Stimulated activated CD4-positive, alpha-beta T cell treated with anti-CD3 and anti-CD28 coated beads, TNF-alpha, amount 100 ng/mL, for 1 hour (primary cell): ENCODE results near the gene MRTO4.
A peak's percentile ranks its signal among the peaks of the same experiment; 100 is the strongest.
"Not testable (repeated sequence)": the region's sequence is repeated elsewhere in the genome, so short reads cannot be mapped to it uniquely, and the experiment has no call there.

Experiments
- DNase-seq, 3 donors: peaks; one replicate each; pipeline ENCODE4 v3.0.0-alpha.2; 2020; ENCODE audit warnings: low read depth in 3 of 3, low spot score in 1 of 3

Gene MRTO4

GRCh38 chr1:19222979-19223824, 28.4 kb upstream of the MRTO4 start:
- no peak for DNase-seq

- no peak for DNase-seq
These were observed 22.4 kb upstream of the MRTO4 start for GRCh38 chr1:19229229-19229628.

- no peak for DNase-seq
These were observed 21.7 kb upstream of the MRTO4 start for GRCh38 chr1:19229828-19230325.

- not testable (repeated sequence) for DNase-seq
These were observed 19.7 kb upstream of the MRTO4 start for GRCh38 chr1:19231736-19232523.

- DNase-seq = no peak
These were observed 19.1 kb upstream of the MRTO4 start for GRCh38 chr1:19232524-19232846.

- DNase-seq = no peak
These were observed 17.4 kb upstream of the MRTO4 start for GRCh38 chr1:19234224-19234623.

- no peak for DNase-seq
These were observed 11.7 kb upstream of the MRTO4 start for GRCh38 chr1:19239876-19240275.

- peak; percentile 26 to 65 (median 37) for DNase-seq
These were observed 10.7 kb upstream of the MRTO4 start for GRCh38 chr1:19240673-19241538.

- DNase-seq = no peak
These were observed 838 bp upstream of the MRTO4 start for GRCh38 chr1:19250629-19251304.

- DNase-seq = no peak
These were observed 2.8 kb downstream of the MRTO4 start for GRCh38 chr1:19254416-19254815.

GRCh38 chr1:19255288-19255687, 3.7 kb downstream of the MRTO4 start:
- DNase-seq = no peak

- not testable (repeated sequence) for DNase-seq
These were observed 4.7 kb downstream of the MRTO4 start for GRCh38 chr1:19256301-19256700.

- no peak for DNase-seq
These were observed 5.7 kb downstream of the MRTO4 start for GRCh38 chr1:19257178-19257914.

- DNase-seq = no peak
These were observed 6.7 kb downstream of the MRTO4 start for GRCh38 chr1:19258353-19258752.

- DNase-seq = no peak
These were observed 8.9 kb downstream of the MRTO4 start for GRCh38 chr1:19260211-19261138.

GRCh38 chr1:19262047-19262446, 10.4 kb downstream of the MRTO4 start:
- DNase-seq = no peak

GRCh38 chr1:19262744-19263143, 11.1 kb downstream of the MRTO4 start:
- DNase-seq = no peak

GRCh38 chr1:19268445-19268844, 16.8 kb downstream of the MRTO4 start:
- no peak for DNase-seq
